ENCODE measurements around the gene ACOT7.

ACOT7 gene

GRCh38 chr1:6345009-6345408, 48.6 kb downstream of the ACOT7 start:
- Histone ChIP-seq H3K4me1 (ENCODE audit: control insufficient read depth in 2 of 2, insufficient read depth in 2 of 2, low read length in 2 of 2) (peaks cover 29 to 33% of the 10 kb centered on the region in 2 donors), H3K9ac (ENCODE audit: low read depth in 1 of 2, low read length in 2 of 2) (no peak overlapping the region), H3K9me3 (ENCODE audit: control insufficient read depth in 2 of 2, low read length in 2 of 2) (no peaks in the 10 kb centered on the region), H3K36me3 (ENCODE audit: control insufficient read depth in 2 of 2, insufficient read depth in 2 of 2, low read length in 2 of 2) (peaks cover 0 to 7% of the 10 kb centered on the region in 2 donors), H3K4me3 (ENCODE audit: low read length in 2 of 2) (no peak overlapping the region), H3K27me3 (ENCODE audit: control insufficient read depth in 2 of 2, insufficient read depth in 2 of 2, low read length in 2 of 2) (no peaks in the 10 kb centered on the region), H3K27ac (ENCODE audit: low read depth in 2 of 2, low read length in 2 of 2) (peak overlapping the region; percentile 12 to 16)

- Histone ChIP-seq H3K4me3 (ENCODE audit: low read length in 2 of 2) (no peak overlapping the region), H3K27ac (ENCODE audit: low read depth in 2 of 2, low read length in 2 of 2) (peak overlapping the region; percentile 16 to 72), H3K36me3 (ENCODE audit: control insufficient read depth in 2 of 2, insufficient read depth in 2 of 2, low read length in 2 of 2) (peaks cover 6 to 10% of the 10 kb centered on the region in 2 donors), H3K9ac (ENCODE audit: low read depth in 1 of 2, low read length in 2 of 2) (peak overlapping the region in 1 of 2 donors; percentile 22), H3K9me3 (ENCODE audit: control insufficient read depth in 2 of 2, low read length in 2 of 2) (no peaks in the 10 kb centered on the region), H3K27me3 (ENCODE audit: control insufficient read depth in 2 of 2, insufficient read depth in 2 of 2, low read length in 2 of 2) (no peaks in the 10 kb centered on the region), H3K4me1 (ENCODE audit: control insufficient read depth in 2 of 2, insufficient read depth in 2 of 2, low read length in 2 of 2) (peaks cover 25 to 28% of the 10 kb centered on the region in 2 donors)
Measured at GRCh38 chr1:6343506-6344405, 49.8 kb downstream of the ACOT7 start.

- no peaks in the 10 kb centered on the region for H3K9me3 ChIP-seq (ENCODE audit: control insufficient read depth in 2 of 2, low read length in 2 of 2)
- no peak overlapping the region for H3K4me3 ChIP-seq (ENCODE audit: low read length in 2 of 2)
- H3K9ac ChIP-seq (ENCODE audit: low read depth in 1 of 2, low read length in 2 of 2): no peak overlapping the region
- no peak overlapping the region for H3K27ac ChIP-seq (ENCODE audit: low read depth in 2 of 2, low read length in 2 of 2)
- no peaks in the 10 kb centered on the region for H3K27me3 ChIP-seq (ENCODE audit: control insufficient read depth in 2 of 2, insufficient read depth in 2 of 2, low read length in 2 of 2)
- peaks cover 17 to 18% of the 10 kb centered on the region in 2 donors for H3K4me1 ChIP-seq (ENCODE audit: control insufficient read depth in 2 of 2, insufficient read depth in 2 of 2, low read length in 2 of 2)
- peaks cover 13 to 14% of the 10 kb centered on the region in 2 donors for H3K36me3 ChIP-seq (ENCODE audit: control insufficient read depth in 2 of 2, insufficient read depth in 2 of 2, low read length in 2 of 2)
Measured at GRCh38 chr1:6342056-6342455, 51.5 kb downstream of the ACOT7 start.

GRCh38 chr1:6338695-6339094, 54.9 kb downstream of the ACOT7 start:
- H3K27ac ChIP-seq (ENCODE audit: low read depth in 2 of 2, low read length in 2 of 2): no peak overlapping the region
- H3K4me1 ChIP-seq (ENCODE audit: control insufficient read depth in 2 of 2, insufficient read depth in 2 of 2, low read length in 2 of 2): peaks cover 1 to 2% of the 10 kb centered on the region in 2 donors
- H3K9me3 ChIP-seq (ENCODE audit: control insufficient read depth in 2 of 2, low read length in 2 of 2): no peaks in the 10 kb centered on the region
- H3K4me3 ChIP-seq (ENCODE audit: low read length in 2 of 2): no peak overlapping the region
- H3K9ac ChIP-seq (ENCODE audit: low read depth in 1 of 2, low read length in 2 of 2): no peak overlapping the region
- no peaks in the 10 kb centered on the region for H3K27me3 ChIP-seq (ENCODE audit: control insufficient read depth in 2 of 2, insufficient read depth in 2 of 2, low read length in 2 of 2)
- peaks cover 12 to 13% of the 10 kb centered on the region in 2 donors for H3K36me3 ChIP-seq (ENCODE audit: control insufficient read depth in 2 of 2, insufficient read depth in 2 of 2, low read length in 2 of 2)

GRCh38 chr1:6336776-6337622, 56.6 kb downstream of the ACOT7 start:
- no peak overlapping the region for H3K27ac ChIP-seq (ENCODE audit: low read depth in 2 of 2, low read length in 2 of 2)
- no peaks in the 10 kb centered on the region for H3K27me3 ChIP-seq (ENCODE audit: control insufficient read depth in 2 of 2, insufficient read depth in 2 of 2, low read length in 2 of 2)
- no peak overlapping the region for H3K4me3 ChIP-seq (ENCODE audit: low read length in 2 of 2)
- peaks cover 0 to 3% of the 10 kb centered on the region in 2 donors for H3K4me1 ChIP-seq (ENCODE audit: control insufficient read depth in 2 of 2, insufficient read depth in 2 of 2, low read length in 2 of 2)
- H3K9me3 ChIP-seq (ENCODE audit: control insufficient read depth in 2 of 2, low read length in 2 of 2): no peaks in the 10 kb centered on the region
- H3K36me3 ChIP-seq (ENCODE audit: control insufficient read depth in 2 of 2, insufficient read depth in 2 of 2, low read length in 2 of 2): peaks cover 16 to 18% of the 10 kb centered on the region in 2 donors
- H3K9ac ChIP-seq (ENCODE audit: low read depth in 1 of 2, low read length in 2 of 2): no peak overlapping the region

GRCh38 chr1:6334261-6334993, 59.1 kb downstream of the ACOT7 start:
- Histone ChIP-seq H3K9me3 (ENCODE audit: control insufficient read depth in 2 of 2, low read length in 2 of 2) (no peaks in the 10 kb centered on the region), H3K4me3 (ENCODE audit: low read length in 2 of 2) (no peak overlapping the region), H3K27me3 (ENCODE audit: control insufficient read depth in 2 of 2, insufficient read depth in 2 of 2, low read length in 2 of 2) (no peaks in the 10 kb centered on the region), H3K4me1 (ENCODE audit: control insufficient read depth in 2 of 2, insufficient read depth in 2 of 2, low read length in 2 of 2) (peaks cover 8 to 11% of the 10 kb centered on the region in 2 donors), H3K9ac (ENCODE audit: low read depth in 1 of 2, low read length in 2 of 2) (no peak overlapping the region), H3K27ac (ENCODE audit: low read depth in 2 of 2, low read length in 2 of 2) (no peak overlapping the region), H3K36me3 (ENCODE audit: control insufficient read depth in 2 of 2, insufficient read depth in 2 of 2, low read length in 2 of 2) (peaks cover 16 to 18% of the 10 kb centered on the region in 2 donors)

GRCh38 chr1:6332821-6333220, 60.7 kb downstream of the ACOT7 start:
- Histone ChIP-seq H3K36me3 (ENCODE audit: control insufficient read depth in 2 of 2, insufficient read depth in 2 of 2, low read length in 2 of 2) (peaks cover 4 to 5% of the 10 kb centered on the region in 2 donors), H3K9ac (ENCODE audit: low read depth in 1 of 2, low read length in 2 of 2) (no peak overlapping the region), H3K27me3 (ENCODE audit: control insufficient read depth in 2 of 2, insufficient read depth in 2 of 2, low read length in 2 of 2) (no peaks in the 10 kb centered on the region), H3K4me1 (ENCODE audit: control insufficient read depth in 2 of 2, insufficient read depth in 2 of 2, low read length in 2 of 2) (peaks cover 8 to 11% of the 10 kb centered on the region in 2 donors), H3K9me3 (ENCODE audit: control insufficient read depth in 2 of 2, low read length in 2 of 2) (no peaks in the 10 kb centered on the region), H3K4me3 (ENCODE audit: low read length in 2 of 2) (no peak overlapping the region), H3K27ac (ENCODE audit: low read depth in 2 of 2, low read length in 2 of 2) (no peak overlapping the region)

GRCh38 chr1:6331543-6332273, 61.9 kb downstream of the ACOT7 start:
- H3K4me3 ChIP-seq (ENCODE audit: low read length in 2 of 2): no peak overlapping the region
- peak overlapping the region; percentile 24 to 61 for H3K27ac ChIP-seq (ENCODE audit: low read depth in 2 of 2, low read length in 2 of 2)
- H3K9me3 ChIP-seq (ENCODE audit: control insufficient read depth in 2 of 2, low read length in 2 of 2): no peaks in the 10 kb centered on the region
- H3K27me3 ChIP-seq (ENCODE audit: control insufficient read depth in 2 of 2, insufficient read depth in 2 of 2, low read length in 2 of 2): no peaks in the 10 kb centered on the region
- H3K9ac ChIP-seq (ENCODE audit: low read depth in 1 of 2, low read length in 2 of 2): peak overlapping the region in 1 of 2 donors; percentile 19
- H3K4me1 ChIP-seq (ENCODE audit: control insufficient read depth in 2 of 2, insufficient read depth in 2 of 2, low read length in 2 of 2): peaks cover 8 to 11% of the 10 kb centered on the region in 2 donors
- peaks cover 4 to 5% of the 10 kb centered on the region in 2 donors for H3K36me3 ChIP-seq (ENCODE audit: control insufficient read depth in 2 of 2, insufficient read depth in 2 of 2, low read length in 2 of 2)

GRCh38 chr1:6330410-6330911, 63.1 kb downstream of the ACOT7 start:
- no peak overlapping the region for H3K9ac ChIP-seq (ENCODE audit: low read depth in 1 of 2, low read length in 2 of 2)
- no peaks in the 10 kb centered on the region for H3K27me3 ChIP-seq (ENCODE audit: control insufficient read depth in 2 of 2, insufficient read depth in 2 of 2, low read length in 2 of 2)
- no peaks in the 10 kb centered on the region for H3K9me3 ChIP-seq (ENCODE audit: control insufficient read depth in 2 of 2, low read length in 2 of 2)
- peaks cover 8 to 15% of the 10 kb centered on the region in 2 donors for H3K4me1 ChIP-seq (ENCODE audit: control insufficient read depth in 2 of 2, insufficient read depth in 2 of 2, low read length in 2 of 2)
- H3K36me3 ChIP-seq (ENCODE audit: control insufficient read depth in 2 of 2, insufficient read depth in 2 of 2, low read length in 2 of 2): peaks cover 7 to 12% of the 10 kb centered on the region in 2 donors
- no peak overlapping the region for H3K4me3 ChIP-seq (ENCODE audit: low read length in 2 of 2)
- H3K27ac ChIP-seq (ENCODE audit: low read depth in 2 of 2, low read length in 2 of 2): peak overlapping the region; percentile 24 to 61

Data from mucosa of rectum (tissue), 2 donors.